B cell (primary cell): ENCODE measurements around the gene PARP15.

Experiments
- EZH2 ChIP-seq: IDR thresholded peaks from 2 replicates; pipeline ENCODE4 v1.6.1; 2012; ENCODE audit warnings: borderline replicate concordance, low read depth, mild to moderate bottlenecking, moderate library complexity, low read length; ENCODE audit not compliant: insufficient read depth, poor library complexity, severe bottlenecking
- TF ChIP-seq, protein P1 (sequence below): fragments of 200-600 bp; IDR thresholded peaks from one replicate; pipeline ENCODE4 v1.8.0; 2022; ENCODE audit warnings: antibody characterized with exemption, mild to moderate bottlenecking

DNA sequence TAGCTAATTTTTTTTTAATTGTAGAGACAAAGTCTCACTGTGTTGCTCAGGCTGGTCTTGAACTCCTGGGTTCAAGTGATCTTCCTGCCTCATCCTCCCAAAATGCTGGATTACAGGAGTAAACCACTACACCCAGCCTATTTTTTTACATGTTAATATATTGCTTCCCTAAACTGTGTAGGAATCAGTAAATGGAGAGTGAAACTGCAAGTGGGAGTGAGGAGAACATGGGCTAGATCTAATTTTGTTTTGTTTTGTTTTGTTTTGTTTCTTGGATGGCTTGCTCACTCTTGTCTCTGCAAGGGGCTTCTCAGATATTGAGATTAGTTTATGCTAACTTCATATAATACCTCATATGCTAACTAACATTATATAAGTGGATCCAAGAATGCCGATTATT is 31.5 kb downstream of the PARP15 start:
- TF ChIP-seq, protein P1, sequence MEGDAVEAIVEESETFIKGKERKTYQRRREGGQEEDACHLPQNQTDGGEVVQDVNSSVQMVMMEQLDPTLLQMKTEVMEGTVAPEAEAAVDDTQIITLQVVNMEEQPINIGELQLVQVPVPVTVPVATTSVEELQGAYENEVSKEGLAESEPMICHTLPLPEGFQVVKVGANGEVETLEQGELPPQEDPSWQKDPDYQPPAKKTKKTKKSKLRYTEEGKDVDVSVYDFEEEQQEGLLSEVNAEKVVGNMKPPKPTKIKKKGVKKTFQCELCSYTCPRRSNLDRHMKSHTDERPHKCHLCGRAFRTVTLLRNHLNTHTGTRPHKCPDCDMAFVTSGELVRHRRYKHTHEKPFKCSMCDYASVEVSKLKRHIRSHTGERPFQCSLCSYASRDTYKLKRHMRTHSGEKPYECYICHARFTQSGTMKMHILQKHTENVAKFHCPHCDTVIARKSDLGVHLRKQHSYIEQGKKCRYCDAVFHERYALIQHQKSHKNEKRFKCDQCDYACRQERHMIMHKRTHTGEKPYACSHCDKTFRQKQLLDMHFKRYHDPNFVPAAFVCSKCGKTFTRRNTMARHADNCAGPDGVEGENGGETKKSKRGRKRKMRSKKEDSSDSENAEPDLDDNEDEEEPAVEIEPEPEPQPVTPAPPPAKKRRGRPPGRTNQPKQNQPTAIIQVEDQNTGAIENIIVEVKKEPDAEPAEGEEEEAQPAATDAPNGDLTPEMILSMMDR, result no peak
- no peak for TF ChIP-seq EZH2
